ENCODE data around the gene OR51E1.

Gene OR51E1

DNA sequence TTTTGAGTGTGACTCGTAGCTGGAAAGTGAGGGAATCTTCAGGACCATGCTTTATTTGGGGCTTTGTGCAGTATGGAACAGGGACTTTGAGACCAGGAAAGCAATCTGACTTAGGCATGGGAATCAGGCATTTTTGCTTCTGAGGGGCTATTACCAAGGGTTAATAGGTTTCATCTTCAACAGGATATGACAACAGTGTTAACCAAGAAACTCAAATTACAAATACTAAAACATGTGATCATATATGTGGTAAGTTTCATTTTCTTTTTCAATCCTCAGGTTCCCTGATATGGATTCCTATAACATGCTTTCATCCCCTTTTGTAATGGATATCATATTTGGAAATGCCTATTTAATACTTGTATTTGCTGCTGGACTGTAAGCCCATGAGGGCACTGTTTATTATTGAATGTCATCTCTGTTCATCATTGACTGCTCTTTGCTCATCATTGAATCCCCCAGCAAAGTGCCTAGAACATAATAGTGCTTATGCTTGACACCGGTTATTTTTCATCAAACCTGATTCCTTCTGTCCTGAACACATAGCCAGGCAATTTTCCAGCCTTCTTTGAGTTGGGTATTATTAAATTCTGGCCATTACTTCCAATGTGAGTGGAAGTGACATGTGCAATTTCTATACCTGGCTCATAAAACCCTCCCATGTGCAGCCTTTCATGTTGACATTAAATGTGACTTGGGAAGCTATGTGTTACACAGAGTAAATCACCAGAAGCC, 11.0 kb downstream of the OR51E1 start:
- DNase-seq = no peak

DNA sequence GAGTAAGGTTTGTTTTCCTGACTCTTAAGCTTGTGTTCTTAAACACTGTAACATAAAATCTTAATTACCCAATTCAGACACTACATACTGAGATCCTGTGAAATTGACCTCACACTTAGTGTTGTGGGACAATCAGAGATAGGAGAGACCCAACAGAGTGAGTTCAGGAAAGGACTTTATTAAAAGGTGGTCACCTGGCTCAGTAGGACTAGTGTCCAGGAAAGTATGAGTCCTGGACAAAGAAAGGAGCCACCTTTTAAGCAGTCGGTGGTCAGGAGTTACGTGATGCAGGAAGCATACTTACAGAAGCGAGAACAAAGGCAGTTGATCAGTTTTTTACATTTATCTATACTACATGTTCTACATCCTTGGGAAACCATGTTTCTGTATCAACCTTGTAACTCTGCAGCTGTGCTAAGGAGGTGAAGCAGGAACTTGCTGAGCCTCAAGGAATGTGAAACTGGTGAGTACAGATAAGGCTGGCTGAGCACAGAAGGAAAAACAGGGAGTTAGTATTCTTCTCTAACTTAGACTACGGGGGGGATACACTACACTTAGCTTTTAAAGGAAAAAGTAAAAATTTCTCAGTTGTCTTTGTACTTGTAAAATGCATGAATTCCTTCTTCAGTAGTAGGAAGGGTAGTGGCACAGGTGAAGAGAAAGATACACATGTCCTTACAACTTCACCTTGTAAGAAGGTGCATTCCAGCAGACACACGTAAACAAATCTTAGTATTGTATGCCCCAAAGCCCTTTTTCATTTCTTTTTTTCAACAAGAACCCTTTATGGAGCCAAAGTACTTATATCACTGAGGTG, 15.1 kb downstream of the OR51E1 start:
- DNase-seq = no peak

- DNase-seq = no peak
Observed at GRCh38 chr11:4662876-4663275, 19.1 kb downstream of the OR51E1 start.

- no peak for DNase-seq
Observed at GRCh38 chr11:4664183-4664582, 20.4 kb downstream of the OR51E1 start.

- DNase-seq = no peak
Observed at GRCh38 chr11:4664786-4665185, 21.0 kb downstream of the OR51E1 start.

- DNase-seq = no peak
Observed at GRCh38 chr11:4665424-4665823, 21.6 kb downstream of the OR51E1 start.

DNA sequence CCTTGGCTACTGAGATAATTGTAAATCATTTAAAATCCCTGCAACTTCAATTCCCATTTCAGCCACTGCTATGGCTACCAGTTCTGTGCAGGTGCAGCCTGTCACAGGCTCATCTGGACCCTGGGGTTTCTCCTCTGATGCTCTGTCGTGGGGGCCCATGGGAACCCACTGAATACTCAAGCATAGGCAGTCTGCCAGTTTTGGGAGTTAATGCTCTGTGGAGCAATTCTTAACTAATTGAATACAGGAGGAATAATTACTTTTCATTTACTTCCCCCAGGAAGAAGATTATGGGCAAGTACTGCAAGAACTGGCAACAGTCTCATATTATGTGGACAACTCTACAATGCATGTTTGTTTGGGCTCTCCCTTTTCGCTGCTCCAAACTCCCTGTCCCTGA, 28.0 kb downstream of the OR51E1 start:
- DNase-seq = no peak

- no peak for DNase-seq
Observed at GRCh38 chr11:4672470-4672869, 28.7 kb downstream of the OR51E1 start.

DNA sequence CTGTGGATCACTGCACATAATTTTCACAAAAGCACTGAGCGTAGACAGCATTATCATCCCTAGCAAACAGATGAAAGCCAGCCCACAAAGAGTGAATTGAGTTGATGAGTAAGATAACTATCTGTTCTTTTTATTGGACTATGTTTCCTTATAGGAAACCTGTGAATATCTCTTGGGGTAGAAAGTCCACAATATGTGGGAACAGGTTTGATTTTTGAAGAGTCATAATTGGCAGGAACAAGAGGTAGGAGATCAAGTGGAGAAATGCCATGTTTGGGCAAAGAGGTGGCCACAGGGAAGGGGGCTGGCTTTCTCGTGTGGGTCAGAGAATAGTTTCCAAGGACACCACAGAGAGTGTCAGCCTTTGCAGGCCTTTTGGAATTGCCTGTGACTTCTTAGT, 30.0 kb downstream of the OR51E1 start:
- DNase-seq = no peak

- no peak for DNase-seq
Observed at GRCh38 chr11:4677948-4678347, 34.2 kb downstream of the OR51E1 start.

- DNase-seq = no peak
Observed at GRCh38 chr11:4680341-4680740, 36.6 kb downstream of the OR51E1 start.

DNA sequence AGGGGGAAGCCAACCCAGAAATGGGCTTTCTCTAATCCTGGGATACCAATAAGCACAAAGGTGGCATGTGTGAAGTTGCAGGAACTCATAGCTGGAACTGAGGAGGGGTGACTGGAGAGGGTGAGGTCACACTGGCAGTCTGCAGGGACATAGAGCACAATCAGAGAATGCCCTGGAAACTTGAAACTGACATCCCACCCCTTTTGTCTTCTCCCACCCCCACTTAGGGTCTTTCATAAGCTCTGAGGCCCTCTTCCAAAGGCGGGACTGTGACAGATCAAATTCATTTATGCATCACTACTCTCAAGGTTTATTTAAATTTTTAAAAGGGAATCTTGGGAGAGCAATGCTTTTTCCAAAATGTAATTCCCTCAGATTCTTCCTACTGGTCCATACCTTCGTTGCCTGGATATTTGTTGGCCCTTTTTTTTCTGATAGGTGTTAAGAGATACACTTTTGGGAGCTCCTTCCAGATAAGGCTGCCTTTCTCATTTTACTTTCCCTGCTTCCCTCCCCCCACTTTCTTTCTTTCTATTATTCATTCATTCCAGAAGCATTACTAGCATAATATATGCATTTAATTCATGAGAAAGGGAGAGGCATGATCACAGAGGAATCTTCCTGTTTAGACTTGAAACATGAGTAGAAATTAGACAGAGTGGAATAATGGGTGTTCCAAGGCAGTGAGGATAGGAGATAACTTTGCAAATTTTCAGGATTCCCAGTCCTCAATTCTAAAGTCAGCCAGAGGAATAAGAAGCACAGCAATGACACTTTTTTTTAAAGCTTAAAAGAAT, 39.0 kb downstream of the OR51E1 start:
- no peak for DNase-seq

DNA sequence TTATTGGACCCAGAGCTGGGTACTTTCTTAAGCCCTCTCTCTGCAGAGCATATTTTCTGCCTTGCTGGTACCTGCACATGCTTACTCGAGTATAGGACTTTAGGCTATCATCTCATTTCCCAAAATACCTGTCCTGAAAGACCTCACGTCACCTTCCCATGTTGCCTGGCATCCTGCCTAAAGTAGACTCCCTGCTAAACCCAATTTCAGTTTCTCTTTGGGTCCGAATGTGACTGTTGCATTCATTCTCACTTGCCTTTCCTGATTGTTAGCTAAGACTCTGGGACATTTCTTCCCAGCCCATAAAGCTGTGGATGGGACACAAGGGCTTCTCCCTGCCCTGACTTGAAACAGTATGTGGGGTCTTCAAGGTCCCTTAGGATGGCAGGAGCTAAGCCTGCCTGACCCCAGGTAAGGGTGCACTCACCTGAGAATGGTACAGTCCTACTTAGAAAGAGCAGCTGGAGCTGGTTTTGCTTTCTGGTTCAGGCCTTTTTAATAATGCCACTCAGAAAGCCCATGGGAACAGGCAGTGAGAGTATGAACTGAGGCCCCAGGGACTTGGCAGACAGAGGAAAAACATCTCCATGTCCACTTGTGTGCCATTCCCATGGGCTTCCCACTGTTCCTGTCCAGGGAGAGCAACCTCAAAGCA, 41.0 kb downstream of the OR51E1 start:
- DNase-seq = no peak

DNA sequence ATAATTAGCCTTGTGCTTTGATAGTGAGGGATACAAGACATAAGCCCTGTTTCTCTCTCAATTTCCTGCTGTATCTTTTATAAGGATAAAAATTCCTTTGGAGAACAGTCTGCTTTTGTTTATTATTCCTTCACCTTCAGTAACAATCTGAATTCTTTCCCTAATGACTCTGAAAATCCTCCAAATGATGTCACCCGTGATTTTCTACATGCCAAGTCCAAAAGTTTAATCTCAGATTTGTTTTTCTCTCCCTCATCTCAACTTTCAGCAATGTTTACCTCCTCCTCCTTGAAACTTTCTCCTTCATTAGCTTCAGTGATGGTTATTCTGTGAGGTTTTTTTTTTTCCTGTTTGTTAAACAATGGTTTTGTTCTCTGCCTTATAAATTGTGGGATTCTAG, 51.7 kb downstream of the OR51E1 start:
- no peak for DNase-seq

DNA sequence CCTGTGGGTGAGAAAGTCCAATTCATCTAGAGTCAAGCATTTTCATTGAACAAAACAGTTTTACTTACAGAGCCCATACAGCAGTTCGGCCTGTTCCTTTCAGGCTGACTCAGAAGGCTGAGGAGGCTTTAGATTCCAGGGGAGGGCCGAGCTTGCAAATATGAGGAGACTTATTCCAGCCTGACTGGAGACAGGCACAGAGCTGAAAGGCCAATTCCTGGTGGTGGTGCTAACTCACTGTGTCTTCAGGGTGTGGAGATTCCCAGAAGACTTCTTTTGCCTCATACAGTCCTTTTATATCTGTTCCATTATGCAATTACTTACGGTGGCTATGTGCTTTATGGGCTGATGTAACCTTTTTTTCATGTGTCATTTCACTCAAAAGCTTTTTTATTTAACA, 53.8 kb downstream of the OR51E1 start, which contains the start of gene OR51E2:
Gene OR51E2, minus strand, starts transcription at position 269 of the 400 bp plus-strand sequence. CDS start 15,142 bp downstream, outside the sequence.
- DNase-seq = no peak

GRCh38 chr11:4699697-4700435, 56.1 kb downstream of the OR51E1 start:
- DNase-seq = no peak

DNA sequence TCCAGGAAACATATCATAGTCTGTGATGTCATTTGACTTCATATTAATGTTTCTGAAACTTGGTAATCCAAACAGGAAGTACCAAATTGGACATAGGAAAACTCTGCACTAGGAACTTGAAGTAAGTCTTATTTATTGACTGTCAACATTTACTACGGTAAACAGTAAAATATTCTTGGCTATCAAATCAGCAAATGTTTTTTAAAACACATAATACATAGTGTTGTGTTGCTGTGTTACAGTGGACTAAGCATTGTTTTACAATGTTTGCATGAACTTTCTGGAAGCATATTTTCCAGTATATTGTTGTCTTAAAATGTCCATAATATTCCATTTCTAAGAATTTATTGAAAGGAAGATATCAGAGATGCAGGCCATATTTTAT, 56.6 kb downstream of the OR51E1 start:
- no peak for DNase-seq

GRCh38 chr11:4704054-4704789, 60.4 kb downstream of the OR51E1 start, which contains the start of gene MMP26:
MMP26 (plus strand) TSS chr11:4704784.
- DNase-seq = no peak

DNA sequence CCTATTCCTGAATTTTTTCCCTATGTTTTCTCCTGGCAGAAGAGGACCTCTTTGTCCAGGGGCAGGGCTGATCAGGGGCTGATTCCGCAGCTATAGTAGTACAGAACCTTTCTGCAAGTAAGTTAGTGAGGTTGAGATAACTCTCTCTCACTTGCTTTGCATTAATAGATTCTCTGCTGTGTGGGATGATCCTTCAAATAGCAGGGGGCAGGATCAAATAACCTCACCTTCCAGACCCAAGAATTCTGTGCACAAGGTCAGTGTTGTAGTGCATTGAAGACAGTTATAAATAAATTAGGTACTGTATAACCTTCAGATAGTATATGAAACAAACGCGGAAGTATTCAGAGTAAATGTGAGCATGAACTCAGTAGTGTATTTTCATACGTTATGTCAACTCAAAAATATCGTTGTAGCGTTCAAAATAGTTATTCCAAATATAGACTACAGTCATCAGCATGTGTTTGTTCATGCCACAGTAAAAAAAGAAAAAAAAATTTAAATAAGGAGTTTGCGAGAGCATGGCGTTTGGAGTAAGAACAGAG, 61.1 kb downstream of the OR51E1 start:
- no peak for DNase-seq
